ENCODE data around the gene TST. TPM values are rescaled to one million over a fixed set of nuclear protein-coding genes. Genes with fewer than 3 reads are reported as not detected.
A peak's percentile ranks its signal among the peaks of the same experiment; 100 is the strongest.

Gene TST
- total RNA-seq, 1 experiment from 2014 or later = 99.4 TPM

- peak overlapping the region; percentile 50 for H3K4me3 ChIP-seq
- H3K27ac ChIP-seq = peak overlapping the region; percentile 86
- no peaks in the 10 kb centered on the region for H4K20me1 ChIP-seq (ENCODE audit: insufficient read depth)
- intact Hi-C loops (cut with micrococcal nuclease; ENCODE audit: unreplicated experiment) = loop anchor here (5.0 kb wide), 2 partner anchors 160 to 165 kb away; no protein-coding TSS in a partner anchor
- H3K27me3 ChIP-seq (ENCODE audit: insufficient read depth, low read depth) = no peaks in the 10 kb centered on the region
- POLR2A ChIA-PET (ENCODE audit: unreplicated experiment) = interaction anchor here (0.6 to 0.7 kb wide), 2 partner anchors 99 to 498 kb away, joined by 3 to 5 read pairs; no protein-coding TSS in a partner anchor
- no peaks in the 10 kb centered on the region for H3K79me2 ChIP-seq (ENCODE audit: low read depth)
- peak; percentile 81 to 98 for DNase-seq
- H3K9me3 ChIP-seq (ENCODE audit: insufficient read depth, low read depth) = no peaks in the 10 kb centered on the region
- peaks cover 3% of the 10 kb centered on the region; the same call in 1 of the 2 replicates for H3K36me3 ChIP-seq (ENCODE audit: low read depth)
- no peaks in the 10 kb centered on the region for H3K9me2 ChIP-seq (ENCODE audit: insufficient read depth)
- TF ChIP-seq CTCF (conservative IDR thresholded peaks at IDR 0.05) = no peak
- peak overlapping the region; percentile 59 for H2AFZ ChIP-seq
- BruUV-seq (replicated peaks) = no TSS peak
- peak overlapping the region; percentile 83 for H3K4me2 ChIP-seq
- H3F3A ChIP-seq (ENCODE audit: insufficient read depth, low read depth) = peaks cover 49% of the 10 kb centered on the region
- CTCF ChIA-PET = interaction anchor here (0.5 to 1.2 kb wide), 8 partner anchors 11 to 569 kb away, joined by 3 to 7 read pairs (median 4); partner anchors contain the start of genes MPST and TST
- peaks cover 40% of the 10 kb centered on the region for H3K4me1 ChIP-seq (replicated peaks; ENCODE audit: insufficient read depth)
Observed at GRCh38 chr22:37032535-37033460, 13.6 kb upstream of the TST start.

DNA sequence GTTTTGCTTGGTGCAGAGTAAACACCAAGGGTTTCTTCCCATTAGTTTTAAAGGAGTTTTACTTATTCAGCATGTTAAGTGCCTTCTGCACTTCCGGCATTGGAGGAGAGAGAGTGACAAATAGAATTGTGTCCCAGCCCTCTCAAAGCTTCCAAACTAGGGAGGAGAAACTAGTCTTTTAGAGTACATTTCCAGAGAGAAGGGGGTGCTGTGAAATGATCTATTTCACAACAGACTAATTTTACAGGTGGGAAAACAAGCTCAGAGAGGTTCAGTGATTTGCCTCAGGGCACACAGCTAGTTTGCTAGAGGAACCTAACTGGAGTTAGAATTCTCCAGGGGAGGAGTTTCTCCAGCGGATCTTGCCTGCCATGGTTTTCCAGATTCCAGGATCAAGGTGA, 12.9 kb upstream of the TST start:
- CTCF ChIA-PET = interaction anchor here (0.8 to 1.2 kb wide), 3 partner anchors 11 to 167 kb away, joined by 3 to 7 read pairs (median 4); no protein-coding TSS in a partner anchor
- peak overlapping the region; percentile 86 for H3K27ac ChIP-seq
- no TSS peak for BruUV-seq (replicated peaks)

More for the DNA sequence above, 12.9 kb upstream of the TST start:
- H3F3A ChIP-seq (ENCODE audit: insufficient read depth, low read depth) = peaks cover 49% of the 10 kb centered on the region
- POLR2A ChIA-PET (ENCODE audit: unreplicated experiment) = interaction anchor here (0.6 kb wide), 1 partner anchor 497 kb away, joined by 5 read pairs; no protein-coding TSS in a partner anchor
- peaks cover 5% of the 10 kb centered on the region; the same call in 1 of the 2 replicates for H3K36me3 ChIP-seq (ENCODE audit: low read depth)
- H3K4me2 ChIP-seq = peak overlapping the region; percentile 83
- TF ChIP-seq CTCF (conservative IDR thresholded peaks at IDR 0.05) (no peak), EZH2 (IDR thresholded peaks at IDR 0.05; ENCODE audit: low read depth) (no peak)
- peak overlapping the region; percentile 59 for H2AFZ ChIP-seq
- H3K9me2 ChIP-seq (ENCODE audit: insufficient read depth) = no peaks in the 10 kb centered on the region
- H3K9me3 ChIP-seq (ENCODE audit: insufficient read depth, low read depth) = no peaks in the 10 kb centered on the region
- H4K20me1 ChIP-seq (ENCODE audit: insufficient read depth) = no peaks in the 10 kb centered on the region
- H3K4me1 ChIP-seq (replicated peaks; ENCODE audit: insufficient read depth) = peaks cover 40% of the 10 kb centered on the region
- peak in 1 of 2 experiments; percentile 79 for DNase-seq
- intact Hi-C loops (cut with micrococcal nuclease; ENCODE audit: unreplicated experiment) = loop anchor here (5.0 kb wide), 2 partner anchors 160 to 165 kb away; no protein-coding TSS in a partner anchor
- H3K4me3 ChIP-seq = peak overlapping the region; percentile 50
- H3K79me2 ChIP-seq (ENCODE audit: low read depth) = no peaks in the 10 kb centered on the region
- no peaks in the 10 kb centered on the region for H3K27me3 ChIP-seq (ENCODE audit: insufficient read depth, low read depth)

Measured in PC-9 (cell line).